Erythroblast (primary cell): ENCODE data around the gene RTP5.

Experiments
- GATA1 ChIP-seq: IDR thresholded peaks from 2 replicates; pipeline ENCODE4 v1.6.1; 2011; ENCODE audit warnings: low read depth, mild to moderate bottlenecking, control low read depth, low read length, moderate library complexity
- POLR2A ChIP-seq: IDR thresholded peaks from 2 replicates; pipeline ENCODE4 v1.6.1; 2011; ENCODE audit warnings: mild to moderate bottlenecking, low read length

GRCh38 chr2:241855245-241855887, 14.2 kb upstream of the RTP5 start:
- TF ChIP-seq POLR2A = no peak
- no peak for TF ChIP-seq GATA1
